ENCODE data around the gene RPS21.
A peak's percentile ranks its signal among the peaks of the same experiment; 100 is the strongest.

Gene RPS21

GRCh38 chr20:62428002-62428372 is 41.1 kb downstream of the RPS21 start:
- DNase-seq = no peak

- DNase-seq = no peak
These were observed 41.7 kb downstream of the RPS21 start for GRCh38 chr20:62428396-62429295.

- DNase-seq = no peak
These were observed 42.8 kb downstream of the RPS21 start for GRCh38 chr20:62429455-62430310.

- DNase-seq = no peak
These were observed 43.5 kb downstream of the RPS21 start for GRCh38 chr20:62430311-62430853.

DNA sequence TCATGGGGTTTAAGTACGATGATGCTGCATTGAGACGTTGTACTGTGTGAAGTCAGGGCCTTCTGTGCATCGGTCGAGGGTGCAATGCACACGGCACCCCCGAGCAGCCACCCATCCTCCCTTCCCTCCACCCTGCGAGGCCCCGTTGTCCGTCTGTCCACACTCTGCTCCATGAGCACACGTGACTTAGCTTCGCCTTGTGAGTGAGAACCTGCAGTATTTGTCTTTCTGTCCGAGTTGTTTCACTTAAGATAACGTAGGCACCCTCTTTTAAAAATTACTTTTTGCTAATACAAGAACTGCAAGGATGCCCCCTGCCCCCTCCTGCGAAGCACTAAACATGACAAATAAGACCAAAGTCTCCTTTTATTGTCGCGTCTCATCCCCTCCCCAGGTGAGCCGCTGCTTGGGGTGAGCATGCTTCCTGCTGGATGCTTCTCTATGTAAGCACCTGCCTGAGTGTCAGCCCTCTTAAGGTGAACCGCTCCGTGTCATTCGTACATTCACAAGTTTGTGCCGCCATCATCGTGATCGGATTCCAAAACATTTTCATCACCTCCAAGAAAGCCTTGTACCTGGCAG is 44.1 kb downstream of the RPS21 start:
- DNase-seq = no peak

GRCh38 chr20:62433658-62434497 is 47.0 kb downstream of the RPS21 start:
- DNase-seq = no peak

DNA sequence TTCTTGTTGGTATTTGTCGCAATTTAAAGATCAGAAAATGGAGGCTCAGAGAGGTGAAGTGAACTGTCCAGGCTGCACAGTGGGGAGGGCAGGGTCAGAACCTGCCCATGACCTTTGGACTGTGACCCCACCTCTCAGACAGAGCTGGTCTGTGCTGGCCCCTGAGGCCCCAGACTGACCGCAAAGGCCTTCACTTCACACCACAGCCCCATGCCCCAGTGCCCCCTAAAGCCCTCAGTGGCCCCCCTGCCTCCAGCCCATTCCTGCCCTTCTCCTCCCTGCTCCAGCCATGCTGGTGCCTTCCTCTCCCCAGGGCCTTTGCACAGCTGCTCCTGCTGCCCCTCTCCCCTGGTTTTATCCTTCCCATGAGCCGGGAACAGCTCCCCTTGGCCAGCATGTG is 49.8 kb downstream of the RPS21 start:
- no peak for DNase-seq

DNA sequence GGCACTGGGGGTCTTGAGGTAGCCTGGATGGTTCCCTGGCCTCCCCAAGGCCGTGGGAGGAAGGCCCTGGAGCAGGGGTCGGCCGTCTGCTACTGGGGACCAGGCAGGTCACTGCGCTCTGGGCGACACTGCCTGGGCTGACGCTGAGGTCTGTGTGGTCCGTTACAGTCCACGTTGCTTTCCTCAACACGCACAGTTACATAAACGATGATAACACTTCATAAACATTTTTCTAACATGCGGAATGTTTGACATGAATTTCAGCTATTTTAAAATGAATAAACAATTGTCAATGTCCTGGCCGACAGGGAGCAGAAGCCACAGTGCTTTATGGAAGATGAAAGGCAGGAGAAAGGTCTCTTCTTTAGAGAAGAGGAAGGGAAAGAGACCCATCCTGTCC is 50.6 kb downstream of the RPS21 start:
- no peak for DNase-seq

DNA sequence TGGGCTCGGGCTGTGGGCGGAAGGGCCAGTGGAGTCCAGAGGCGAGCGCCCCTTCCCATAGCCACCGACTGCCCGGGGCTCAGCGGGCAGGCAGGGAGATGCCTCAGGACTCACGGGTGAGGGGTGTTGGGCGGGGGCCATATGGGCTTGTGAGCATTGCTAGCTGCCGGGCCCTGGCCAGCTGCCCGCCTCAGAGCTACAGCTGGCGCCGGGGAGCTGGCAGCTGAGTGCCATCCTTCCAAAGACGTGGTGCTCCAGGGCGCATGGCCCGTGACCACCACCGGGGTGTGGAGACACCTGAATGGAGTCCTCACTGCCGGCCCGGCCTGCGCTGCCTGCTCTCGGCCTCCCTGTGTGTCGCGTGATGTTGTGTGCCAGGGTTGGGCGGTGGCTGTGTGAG is 51.0 kb downstream of the RPS21 start:
- DNase-seq = peak; percentile 55
